Activated CD8-positive, alpha-beta T cell treated with anti-CD3 and anti-CD28 coated beads, Interleukin-2, amount 10 ng/mL, durations not matched to agents 7 days and 5 days (primary cell): ENCODE measurements around the gene PPP2R5C. TPM values are rescaled to one million over a fixed set of nuclear protein-coding genes. Genes with fewer than 3 reads are reported as not detected.

Source experiments
- ATAC-seq: fragments of 150-1000 bp; cut with Tn5 transposase; one replicate; pipeline ENCODE4 v1.10.0; 2021; ENCODE audit warnings: moderate library complexity
- CTCF ChIA-PET: fragments of 350-600 bp; sonication (Branson Sonifier 250); formaldehyde crosslinking; loops from one replicate; lab custom pipeline; 2021; ENCODE audit warnings: antibody characterized with exemption; lab: Charles Lee
- POLR2A ChIA-PET: fragments of 350-600 bp; sonication (Branson Sonifier 250); formaldehyde crosslinking; loops from one replicate; lab custom pipeline; 2021; ENCODE audit warnings: antibody characterized with exemption; lab: Charles Lee
- DNase-seq: peaks from one replicate; pipeline ENCODE4 v3.0.0-alpha.2; 2020
- H3K27ac Mint-ChIP-seq: one replicate; pipeline ENCODE4 v1.8.0; 2021; ENCODE audit warnings: mild to moderate bottlenecking, mixed read lengths
- H3K27me3 Mint-ChIP-seq: one replicate; pipeline ENCODE4 v1.8.0; 2021; ENCODE audit warnings: low read depth, mixed read lengths
- H3K36me3 Mint-ChIP-seq: one replicate; pipeline ENCODE4 v1.8.0; 2021; ENCODE audit warnings: low read depth, mixed read lengths
- H3K4me1 Mint-ChIP-seq: one replicate; pipeline ENCODE4 v1.8.0; 2021; ENCODE audit warnings: low read depth, mixed read lengths
- H3K4me3 Mint-ChIP-seq: one replicate; pipeline ENCODE4 v1.8.0; 2021; ENCODE audit warnings: mild to moderate bottlenecking, mixed read lengths
- H3K9me3 Mint-ChIP-seq: one replicate; pipeline ENCODE4 v1.8.0; 2022; ENCODE audit warnings: mixed read lengths; ENCODE audit not compliant: insufficient read depth
- total RNA-seq, 2 experiments: library from RNA; stranded (reverse); gene quantifications; one replicate each; pipeline ENCODE4 v1.2.3, GENCODE V29; 2021

Gene PPP2R5C
- total RNA-seq, 2 experiments from 2014 or later: 218 to 223 TPM

- POLR2A ChIA-PET: interaction anchor here (0.8 to 2.8 kb wide), 5 partner anchors 9 to 68 kb away, joined by 3 to 13 read pairs (median 3); no protein-coding TSS in a partner anchor
- no peaks in the 10 kb centered on the region for H3K27me3 Mint-ChIP-seq
- H3K36me3 Mint-ChIP-seq: peaks cover 60% of the 10 kb centered on the region
- ATAC-seq: no peak
- H3K4me1 Mint-ChIP-seq: peaks cover 53% of the 10 kb centered on the region
- DNase-seq: no peak
- no peak overlapping the region for H3K4me3 Mint-ChIP-seq
- no peaks in the 10 kb centered on the region for H3K9me3 Mint-ChIP-seq
- H3K27ac Mint-ChIP-seq: no peak overlapping the region
- CTCF ChIA-PET: interaction anchor here (0.9 to 2.0 kb wide), 5 partner anchors 11 to 171 kb away, joined by 3 to 10 read pairs (median 3); no protein-coding TSS in a partner anchor
Measured at GRCh38 chr14:101878822-101879528, 117.5 kb downstream of the PPP2R5C start.

DNA sequence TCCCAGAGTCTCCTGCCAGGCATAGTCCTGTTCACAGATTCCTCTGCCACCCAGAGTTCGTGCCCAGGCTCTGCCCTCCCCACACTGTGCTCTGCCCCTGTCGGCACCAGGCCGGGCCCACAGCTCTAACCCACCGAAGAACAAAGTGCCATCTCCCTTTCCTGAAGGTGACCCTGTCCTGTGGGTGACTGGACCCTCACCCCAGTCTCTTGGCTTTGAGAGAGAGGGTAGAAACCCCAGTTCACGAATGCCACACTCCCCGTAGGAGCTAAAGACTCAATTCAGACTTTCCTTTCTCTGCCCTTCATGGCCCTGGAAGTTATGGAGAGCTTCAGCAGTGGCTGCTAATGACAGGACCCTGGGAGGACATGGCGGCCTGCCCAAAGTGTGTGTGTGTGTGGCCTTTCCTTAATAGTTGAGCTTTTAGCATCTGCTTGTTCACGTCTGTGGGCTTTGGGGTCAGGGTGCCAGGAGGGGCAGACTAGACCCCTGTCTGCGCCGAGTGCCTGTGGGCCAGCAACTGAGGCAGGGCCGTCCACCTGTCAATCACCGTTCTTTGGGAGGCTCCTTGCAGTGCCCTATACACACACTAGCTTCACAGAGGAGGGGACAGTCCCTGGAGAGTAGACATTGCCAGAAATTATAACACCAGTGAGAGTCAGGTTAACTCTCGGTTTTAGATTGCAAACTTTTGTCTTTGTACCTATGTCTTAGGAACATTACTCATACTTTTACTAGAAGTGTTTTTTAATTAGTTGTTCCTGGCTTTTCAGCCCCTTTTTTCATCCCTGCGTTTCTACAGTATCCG, 118.2 kb downstream of the PPP2R5C start:
- no peaks in the 10 kb centered on the region for H3K27me3 Mint-ChIP-seq
- ChIA-PET POLR2A (interaction anchor here (0.6 to 2.8 kb wide), 7 partner anchors 10 to 1431 kb away, joined by 3 to 13 read pairs (median 3); no protein-coding TSS in a partner anchor), CTCF (interaction anchor here (0.9 to 2.0 kb wide), 7 partner anchors 10 to 173 kb away, joined by 3 to 10 read pairs (median 3); no protein-coding TSS in a partner anchor)
- H3K36me3 Mint-ChIP-seq: peaks cover 64% of the 10 kb centered on the region
- no peak for DNase-seq
- peak overlapping the region; percentile 30 for H3K27ac Mint-ChIP-seq
- no peak overlapping the region for H3K4me3 Mint-ChIP-seq
- peaks cover 53% of the 10 kb centered on the region for H3K4me1 Mint-ChIP-seq
- no peaks in the 10 kb centered on the region for H3K9me3 Mint-ChIP-seq
- ATAC-seq: no peak

DNA sequence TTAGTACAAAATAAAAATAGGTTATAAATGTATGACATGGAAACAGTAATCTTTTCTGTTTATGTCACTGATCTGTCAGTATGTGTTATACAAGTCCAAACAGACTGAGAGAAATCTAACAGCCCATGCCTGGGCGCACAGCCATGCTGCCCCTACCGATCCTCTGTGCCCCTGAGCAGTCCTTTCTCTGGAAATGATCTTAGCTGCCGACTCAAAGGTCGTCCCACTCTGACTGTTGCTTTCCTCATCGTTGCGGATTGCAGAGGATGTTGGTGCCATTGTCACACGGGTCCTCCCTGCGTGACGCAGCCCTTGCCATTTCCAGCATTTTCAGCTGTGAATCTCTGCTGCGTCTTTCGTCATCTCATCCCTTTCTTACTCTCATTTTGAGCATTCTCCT, 119.9 kb downstream of the PPP2R5C start:
- CTCF ChIA-PET: no interaction called here
- peaks cover 65% of the 10 kb centered on the region for H3K36me3 Mint-ChIP-seq

DNA sequence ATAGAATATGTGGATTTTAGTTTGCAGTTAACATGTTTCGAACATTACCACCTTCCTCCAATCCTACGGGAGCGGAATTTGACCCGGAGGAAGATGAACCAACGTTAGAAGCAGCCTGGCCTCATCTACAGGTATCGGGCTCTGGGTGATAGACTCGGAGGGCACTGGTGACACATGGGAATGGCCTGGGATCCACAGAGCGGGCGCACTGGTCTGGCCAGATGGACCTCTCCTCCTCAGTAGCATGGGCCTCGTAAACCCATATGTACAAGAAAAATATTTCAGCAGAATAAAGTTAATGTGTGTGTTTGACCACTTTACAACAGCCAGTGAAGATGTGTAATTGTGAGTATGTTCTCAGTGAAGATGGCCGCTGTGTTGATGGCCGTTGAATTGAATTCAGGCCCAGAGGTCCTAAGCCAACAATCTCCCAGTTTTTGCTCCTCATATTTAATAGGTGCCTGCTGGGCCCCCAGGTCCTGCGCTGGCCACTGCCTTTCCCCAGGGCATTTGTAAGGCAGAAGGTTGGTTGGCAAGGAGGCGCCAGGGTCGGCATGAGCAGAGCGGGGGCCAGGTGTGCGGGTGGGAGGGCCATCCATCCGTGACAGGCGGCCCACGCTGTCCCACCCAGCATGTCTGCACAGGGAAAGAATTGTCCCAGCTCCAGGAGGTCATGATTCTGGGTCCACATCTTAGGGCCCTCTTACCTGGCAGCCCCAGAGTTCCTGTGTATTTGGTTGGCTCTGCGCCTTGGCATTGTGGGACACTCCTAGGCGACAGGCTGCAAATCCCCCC, 120.8 kb downstream of the PPP2R5C start:
- POLR2A ChIA-PET: no interaction called here
- no peak overlapping the region for H3K4me3 Mint-ChIP-seq
- DNase-seq: no peak
- H3K27me3 Mint-ChIP-seq: no peaks in the 10 kb centered on the region
- H3K4me1 Mint-ChIP-seq: peaks cover 30% of the 10 kb centered on the region
- H3K27ac Mint-ChIP-seq: no peak overlapping the region
- H3K9me3 Mint-ChIP-seq: no peaks in the 10 kb centered on the region
- no peak for ATAC-seq
- peaks cover 65% of the 10 kb centered on the region for H3K36me3 Mint-ChIP-seq
- CTCF ChIA-PET: interaction anchor here (0.6 kb wide), 1 partner anchor 112 kb away, joined by 3 read pairs; no protein-coding TSS in a partner anchor

More for the DNA sequence above, 119.9 kb downstream of the PPP2R5C start:
- DNase-seq: no peak
- no peak overlapping the region for H3K4me3 Mint-ChIP-seq
- H3K9me3 Mint-ChIP-seq: no peaks in the 10 kb centered on the region
- no peak overlapping the region for H3K27ac Mint-ChIP-seq
- peaks cover 38% of the 10 kb centered on the region for H3K4me1 Mint-ChIP-seq
- no peak for ATAC-seq
- H3K27me3 Mint-ChIP-seq: no peaks in the 10 kb centered on the region
- POLR2A ChIA-PET: no interaction called here

GRCh38 chr14:101884089-101884933, 122.8 kb downstream of the PPP2R5C start:
- DNase-seq (no peak), ATAC-seq (no peak)
- peaks cover 11% of the 10 kb centered on the region for H3K4me1 Mint-ChIP-seq
- H3K9me3 Mint-ChIP-seq: no peaks in the 10 kb centered on the region
- peaks cover 59% of the 10 kb centered on the region for H3K36me3 Mint-ChIP-seq
- H3K27ac Mint-ChIP-seq: peak overlapping the region; percentile 58
- ChIA-PET POLR2A (interaction anchor here (0.6 kb wide), 1 partner anchor 28 kb away, joined by 3 read pairs; no protein-coding TSS in a partner anchor), CTCF (interaction anchor here (1.7 kb wide), 1 partner anchor 177 kb away, joined by 3 read pairs; no protein-coding TSS in a partner anchor)
- no peak overlapping the region for H3K4me3 Mint-ChIP-seq
- H3K27me3 Mint-ChIP-seq: no peaks in the 10 kb centered on the region

GRCh38 chr14:101884934-101885576, 123.5 kb downstream of the PPP2R5C start:
- peaks cover 60% of the 10 kb centered on the region for H3K36me3 Mint-ChIP-seq
- CTCF ChIA-PET: interaction anchor here (1.7 kb wide), 1 partner anchor 178 kb away, joined by 3 read pairs; no protein-coding TSS in a partner anchor
- POLR2A ChIA-PET: no interaction called here
- H3K4me1 Mint-ChIP-seq: peaks cover 4% of the 10 kb centered on the region
- no peaks in the 10 kb centered on the region for H3K27me3 Mint-ChIP-seq
- DNase-seq (no peak), ATAC-seq (no peak)
- H3K4me3 Mint-ChIP-seq: no peak overlapping the region
- H3K9me3 Mint-ChIP-seq: no peaks in the 10 kb centered on the region
- no peak overlapping the region for H3K27ac Mint-ChIP-seq

DNA sequence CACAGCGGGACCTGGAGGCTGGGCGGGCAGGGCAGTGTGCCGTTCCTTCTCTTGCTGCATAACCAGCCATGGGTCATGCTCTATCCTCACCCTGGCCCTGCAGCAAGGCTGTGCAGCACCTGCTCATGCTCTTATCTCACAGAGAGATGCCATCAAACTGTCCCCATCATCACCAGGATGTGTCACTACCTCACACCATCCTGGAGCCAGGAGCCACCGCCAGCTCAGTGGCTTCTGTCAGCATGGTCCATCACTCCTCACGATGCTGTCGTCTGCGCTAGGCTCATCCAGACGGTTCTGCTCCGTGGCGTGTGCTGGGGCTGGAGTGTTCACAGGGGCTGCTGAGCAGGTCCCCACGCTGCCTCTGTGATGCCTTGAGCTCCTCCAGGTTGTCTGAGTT, 125.7 kb downstream of the PPP2R5C start:
- Mint-ChIP-seq H3K9me3 (no peaks in the 10 kb centered on the region), H3K4me1 (peaks cover 4% of the 10 kb centered on the region), H3K36me3 (peaks cover 59% of the 10 kb centered on the region), H3K4me3 (no peak overlapping the region), H3K27me3 (no peaks in the 10 kb centered on the region), H3K27ac (no peak overlapping the region)
- ChIA-PET POLR2A (interaction anchor here (1.0 kb wide), 1 partner anchor 64 kb away, joined by 3 read pairs; no protein-coding TSS in a partner anchor), CTCF (interaction anchor here (2.4 kb wide), 1 partner anchor 116 kb away, joined by 7 read pairs; no protein-coding TSS in a partner anchor)
- ATAC-seq (no peak), DNase-seq (no peak)

DNA sequence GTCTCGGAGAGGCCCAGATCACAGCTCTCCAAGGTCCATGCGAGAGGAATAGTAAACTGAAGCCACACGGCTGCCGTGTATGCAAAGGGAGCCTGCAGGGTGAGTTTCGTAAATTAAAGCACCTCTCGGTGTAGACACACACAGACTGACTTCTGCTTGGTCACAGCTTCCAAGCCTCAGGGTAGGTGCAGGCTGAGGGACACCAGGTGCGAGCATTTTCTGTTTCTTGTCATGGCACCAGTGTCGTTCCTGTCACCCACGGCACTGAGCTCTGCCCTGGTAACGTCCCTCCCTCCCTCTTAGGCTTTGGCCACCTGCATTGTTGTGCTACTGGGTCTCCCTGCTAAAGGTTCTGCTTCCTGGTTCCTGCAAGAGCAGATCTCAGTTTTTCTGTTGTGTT, 126.7 kb downstream of the PPP2R5C start:
- POLR2A ChIA-PET: no interaction called here
- ATAC-seq (no peak), DNase-seq (no peak)
- Mint-ChIP-seq H3K27ac (no peak overlapping the region), H3K27me3 (no peaks in the 10 kb centered on the region), H3K36me3 (peaks cover 57% of the 10 kb centered on the region), H3K4me3 (no peak overlapping the region), H3K4me1 (peaks cover 4% of the 10 kb centered on the region), H3K9me3 (no peaks in the 10 kb centered on the region)
- CTCF ChIA-PET: interaction anchor here (0.7 to 2.4 kb wide), 2 partner anchors 117 to 183 kb away, joined by 3 to 7 read pairs; no protein-coding TSS in a partner anchor

- H3K27ac Mint-ChIP-seq: no peak overlapping the region
- CTCF ChIA-PET: interaction anchor here (1.6 to 2.9 kb wide), 2 partner anchors 10 to 118 kb away, joined by 3 to 10 read pairs; no protein-coding TSS in a partner anchor
- peaks cover 52% of the 10 kb centered on the region for H3K36me3 Mint-ChIP-seq
- H3K9me3 Mint-ChIP-seq: no peaks in the 10 kb centered on the region
- H3K27me3 Mint-ChIP-seq: no peaks in the 10 kb centered on the region
- ATAC-seq (no peak), DNase-seq (no peak)
- POLR2A ChIA-PET: interaction anchor here (0.7 kb wide), 1 partner anchor 16 kb away, joined by 3 read pairs; no protein-coding TSS in a partner anchor
- peaks cover 2% of the 10 kb centered on the region for H3K4me1 Mint-ChIP-seq
- H3K4me3 Mint-ChIP-seq: no peak overlapping the region
Measured at GRCh38 chr14:101889366-101889765, 127.9 kb downstream of the PPP2R5C start.

GRCh38 chr14:101889898-101890297, 128.4 kb downstream of the PPP2R5C start:
- DNase-seq: no peak
- H3K27me3 Mint-ChIP-seq: no peaks in the 10 kb centered on the region
- ChIA-PET POLR2A (no interaction called here), CTCF (interaction anchor here (1.6 to 2.9 kb wide), 2 partner anchors 10 to 118 kb away, joined by 3 to 10 read pairs; no protein-coding TSS in a partner anchor)
- peaks cover 53% of the 10 kb centered on the region for H3K36me3 Mint-ChIP-seq
- no peak overlapping the region for H3K27ac Mint-ChIP-seq
- H3K4me1 Mint-ChIP-seq: no peaks in the 10 kb centered on the region
- no peak overlapping the region for H3K4me3 Mint-ChIP-seq
- no peaks in the 10 kb centered on the region for H3K9me3 Mint-ChIP-seq
- ATAC-seq: no peak
